Measurements from ENCODE around the gene DRAXIN.

DNA sequence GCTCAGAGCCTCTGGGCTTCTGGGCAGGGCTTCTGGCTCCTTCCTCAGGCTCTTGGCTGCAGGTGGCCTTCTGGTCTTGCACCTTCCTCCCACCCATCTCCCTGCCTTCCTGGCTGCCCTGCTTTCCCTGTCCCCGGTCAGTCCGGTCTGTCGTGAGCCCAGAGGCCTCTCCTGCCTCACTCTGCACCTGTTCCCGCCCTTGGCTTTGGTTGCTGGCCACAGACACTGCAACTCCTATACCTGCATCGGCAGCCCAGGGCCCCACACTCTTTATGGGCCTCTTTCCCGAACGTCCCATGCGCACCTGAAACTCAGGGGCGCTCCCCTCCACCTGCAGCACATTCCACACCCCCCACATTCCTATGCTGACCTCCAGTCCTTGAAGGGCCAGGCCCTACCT, 45.2 kb upstream of the DRAXIN start:
- TF ChIP-seq POLR2A (IDR thresholded peaks at IDR 0.05; ENCODE audit: low read depth, low read length) (no peak), TAF1 (IDR thresholded peaks at IDR 0.05; ENCODE audit: low read depth, low read length) (no peak), SPI1 (IDR thresholded peaks at IDR 0.05; ENCODE audit: low read depth, low read length) (no peak), PAX5 (IDR thresholded peaks at IDR 0.05; ENCODE audit: insufficient read depth, low read length, severe bottlenecking) (no peak), POLR2AphosphoS5 (IDR thresholded peaks at IDR 0.05; ENCODE audit: low read depth, low read length) (no peak), POU2F2 (IDR thresholded peaks at IDR 0.05; ENCODE audit: low read depth, low read length) (no peak)
